HG03175 (cell line): ENCODE results near the gene NDUFV3.
"Not testable (repeated sequence)": the region's sequence is repeated elsewhere in the genome, so short reads cannot be mapped to it uniquely, and the experiment has no call there.

Source experiments
- ATAC-seq: cut with Tn5 transposase; IDR thresholded peaks from one replicate; pipeline ENCODE4 v1.9.1; 2021; ENCODE audit warnings: mild to moderate bottlenecking, moderate library complexity; ENCODE audit not compliant: unreplicated experiment

Gene NDUFV3

GRCh38 chr21:42933137-42933970, 40.2 kb downstream of the NDUFV3 start:
- ATAC-seq, result not testable (repeated sequence)

- not testable (repeated sequence) for ATAC-seq
These were observed 40.9 kb downstream of the NDUFV3 start for GRCh38 chr21:42933973-42934372.

- not testable (repeated sequence) for ATAC-seq
These were observed 43.3 kb downstream of the NDUFV3 start for GRCh38 chr21:42936360-42936759.

- ATAC-seq, result not testable (repeated sequence)
These were observed 44.2 kb downstream of the NDUFV3 start for GRCh38 chr21:42937034-42937940.

GRCh38 chr21:42937960-42938605, 45.0 kb downstream of the NDUFV3 start:
- ATAC-seq, result no peak

- not testable (repeated sequence) for ATAC-seq
These were observed 45.5 kb downstream of the NDUFV3 start for GRCh38 chr21:42938606-42938995.

GRCh38 chr21:42939582-42940413, 46.7 kb downstream of the NDUFV3 start:
- ATAC-seq, result no peak

- no peak for ATAC-seq
These were observed 48.6 kb downstream of the NDUFV3 start for GRCh38 chr21:42941696-42942085.

GRCh38 chr21:42942244-42942643, 49.1 kb downstream of the NDUFV3 start:
- no peak for ATAC-seq

- not testable (repeated sequence) for ATAC-seq
These were observed 56.1 kb downstream of the NDUFV3 start for GRCh38 chr21:42949094-42949755.

- ATAC-seq, result not testable (repeated sequence)
These were observed 58.1 kb downstream of the NDUFV3 start for GRCh38 chr21:42951193-42951592.

- ATAC-seq, result no peak
These were observed 63.9 kb downstream of the NDUFV3 start for GRCh38 chr21:42956824-42957630.

- ATAC-seq, result not testable (repeated sequence)
These were observed 65.0 kb downstream of the NDUFV3 start for GRCh38 chr21:42958122-42958521.

GRCh38 chr21:42959728-42960127, 66.6 kb downstream of the NDUFV3 start:
- no peak for ATAC-seq

GRCh38 chr21:42962380-42963007, 69.4 kb downstream of the NDUFV3 start:
- no peak for ATAC-seq
